Glutamatergic neuron (in vitro differentiated cells): Measurements from ENCODE around the gene TSNAXIP1. TPM values are rescaled to one million over a fixed set of nuclear protein-coding genes. Genes with fewer than 3 reads are reported as not detected.

ENCODE experiments used
- DNase-seq: peaks from one replicate; pipeline ENCODE4 v3.0.0; 2022
- H3K27ac Mint-ChIP-seq: one replicate; pipeline ENCODE4 v1.8.0; 2020; ENCODE audit warnings: mild to moderate bottlenecking, mixed read lengths, inconsistent platforms; ENCODE audit not compliant: unreplicated experiment
- H3K27me3 Mint-ChIP-seq: one replicate; pipeline ENCODE4 v1.8.0; 2020; ENCODE audit warnings: mild to moderate bottlenecking, moderate library complexity, mixed read lengths, inconsistent platforms; ENCODE audit not compliant: unreplicated experiment
- H3K36me3 Mint-ChIP-seq: one replicate; pipeline ENCODE4 v1.8.0; 2020; ENCODE audit warnings: mild to moderate bottlenecking, mixed read lengths, inconsistent platforms; ENCODE audit not compliant: unreplicated experiment
- H3K4me1 Mint-ChIP-seq: one replicate; pipeline ENCODE4 v1.8.0; 2020; ENCODE audit warnings: mild to moderate bottlenecking, low read depth, mixed read lengths, inconsistent platforms; ENCODE audit not compliant: unreplicated experiment
- H3K4me3 Mint-ChIP-seq: one replicate; pipeline ENCODE4 v1.8.0; 2020; ENCODE audit warnings: mild to moderate bottlenecking, mixed read lengths, inconsistent platforms; ENCODE audit not compliant: unreplicated experiment
- H3K9me3 Mint-ChIP-seq: one replicate; pipeline ENCODE4 v1.8.0; 2020; ENCODE audit warnings: mild to moderate bottlenecking, moderate library complexity, mixed read lengths, inconsistent platforms; ENCODE audit not compliant: unreplicated experiment
- CTCF ChIP-seq: fragments of 200-600 bp; sonication (generic); IDR thresholded peaks from one replicate; pipeline ENCODE4 v1.5.0; 2021; ENCODE audit not compliant: partially characterized antibody, unreplicated experiment
- total RNA-seq: library from RNA; stranded (reverse); fragmentation: NEBNext Ultra II Directional; extraction: Animal tissue kit (Norgen Biotek cat#: 25700); gene quantifications from one replicate; pipeline ENCODE4 v1.2.1, GENCODE V29; 2021; ENCODE audit not compliant: unreplicated experiment

The TSNAXIP1 gene
- total RNA-seq, 1 donor from 2014 or later: 3.4 TPM

- DNase-seq: no peak
- H3K36me3 Mint-ChIP-seq: no peaks in the 10 kb centered on the region
- H3K4me1 Mint-ChIP-seq: peaks cover 14% of the 10 kb centered on the region
- peaks cover 6% of the 10 kb centered on the region for H3K27me3 Mint-ChIP-seq
- H3K4me3 Mint-ChIP-seq: no peak overlapping the region
- no peak overlapping the region for H3K27ac Mint-ChIP-seq
- peaks cover 10% of the 10 kb centered on the region for H3K9me3 Mint-ChIP-seq
- no peak for TF ChIP-seq CTCF
Measured at GRCh38 chr16:67877064-67877463, 70.4 kb downstream of the TSNAXIP1 start.

Other genes starting within 250 kb of the TSNAXIP1 start
- gene CTCF, start 244.4 kb upstream of the TSNAXIP1 start, total RNA-seq: 42.8 TPM
- gene CARMIL2, start 161.7 kb upstream of the TSNAXIP1 start, total RNA-seq: 37.1 TPM
- gene ACD, start 146.6 kb upstream of the TSNAXIP1 start, total RNA-seq: 33.3 TPM
- gene PARD6A, start 145.9 kb upstream of the TSNAXIP1 start, total RNA-seq: 18.7 TPM
- 19.0 TPM for gene ENKD1, start 140.1 kb upstream of the TSNAXIP1 start, total RNA-seq
- 3.4 TPM for gene C16orf86, start 140.1 kb upstream of the TSNAXIP1 start, total RNA-seq
- gene GFOD2, start 87.6 kb upstream of the TSNAXIP1 start, total RNA-seq: 86.7 TPM
- 32.0 TPM for gene RANBP10, start 329 bp upstream of the TSNAXIP1 start, total RNA-seq
- 23.1 TPM for gene THAP11, start 35.4 kb downstream of the TSNAXIP1 start, total RNA-seq
- 196 TPM for gene NUTF2, start 40.0 kb downstream of the TSNAXIP1 start, total RNA-seq
- 153 TPM for gene CENPT, start 40.8 kb downstream of the TSNAXIP1 start, total RNA-seq
- 142 TPM for gene EDC4, start 66.2 kb downstream of the TSNAXIP1 start, total RNA-seq
- gene NRN1L, start 78.0 kb downstream of the TSNAXIP1 start, total RNA-seq: 1.0 TPM
- gene PSKH1, start 86.4 kb downstream of the TSNAXIP1 start, total RNA-seq: 27.9 TPM
- 2.8 TPM for gene CTRL, start 125.0 kb downstream of the TSNAXIP1 start, total RNA-seq
- 11.0 TPM for gene PSMB10, start 130.0 kb downstream of the TSNAXIP1 start, total RNA-seq
- gene LCAT, start 137.2 kb downstream of the TSNAXIP1 start, total RNA-seq: 8.7 TPM
- gene SLC12A4, start 161.7 kb downstream of the TSNAXIP1 start, total RNA-seq: 19.9 TPM
- not detected for gene DPEP3, start 173.6 kb downstream of the TSNAXIP1 start, total RNA-seq
- not detected for gene DPEP2, start 192.6 kb downstream of the TSNAXIP1 start, total RNA-seq
- not detected for gene DPEP2NB, start 209.0 kb downstream of the TSNAXIP1 start, total RNA-seq
- 6.7 TPM for gene DDX28, start 216.3 kb downstream of the TSNAXIP1 start, total RNA-seq
- 21.0 TPM for gene DUS2, start 216.4 kb downstream of the TSNAXIP1 start, total RNA-seq